GM20000 (cell line): ENCODE results near the gene VAT1.
A peak's percentile ranks its signal among the peaks of the same experiment; 100 is the strongest.
"Not testable (repeated sequence)": the region's sequence is repeated elsewhere in the genome, so short reads cannot be mapped to it uniquely, and the experiment has no call there.

Experiments
- DNase-seq: peaks from one replicate; pipeline ENCODE4 v3.0.0; 2012; ENCODE audit warnings: low spot score
- TF ChIP-seq, protein P1 (sequence below): IDR thresholded peaks from 2 replicates; pipeline ENCODE4 v1.5.1; 2012; ENCODE audit warnings: mild to moderate bottlenecking, control low read depth; ENCODE audit errors: extremely low read depth, missing control alignments

VAT1 gene

DNA sequence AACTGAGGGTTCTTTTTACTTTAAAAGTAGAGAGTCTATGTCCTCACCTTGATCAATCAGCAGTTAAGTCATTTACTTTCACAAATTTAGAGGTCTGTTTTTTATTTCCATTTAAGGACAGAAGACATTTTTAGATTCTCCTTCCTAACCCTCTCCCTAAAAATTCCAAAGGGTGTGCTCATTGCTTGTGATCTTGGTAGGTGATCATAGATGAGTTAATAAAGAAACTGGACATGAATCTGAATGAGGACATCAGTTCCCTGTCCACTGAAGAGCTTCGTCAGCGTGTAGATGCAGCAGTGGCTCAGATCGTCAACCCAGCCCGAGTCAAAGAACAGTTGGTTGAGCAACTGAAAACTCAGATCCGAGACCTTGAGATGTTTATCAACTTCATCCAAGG lies 33.0 kb downstream of the VAT1 start:
- TF ChIP-seq, protein P1, sequence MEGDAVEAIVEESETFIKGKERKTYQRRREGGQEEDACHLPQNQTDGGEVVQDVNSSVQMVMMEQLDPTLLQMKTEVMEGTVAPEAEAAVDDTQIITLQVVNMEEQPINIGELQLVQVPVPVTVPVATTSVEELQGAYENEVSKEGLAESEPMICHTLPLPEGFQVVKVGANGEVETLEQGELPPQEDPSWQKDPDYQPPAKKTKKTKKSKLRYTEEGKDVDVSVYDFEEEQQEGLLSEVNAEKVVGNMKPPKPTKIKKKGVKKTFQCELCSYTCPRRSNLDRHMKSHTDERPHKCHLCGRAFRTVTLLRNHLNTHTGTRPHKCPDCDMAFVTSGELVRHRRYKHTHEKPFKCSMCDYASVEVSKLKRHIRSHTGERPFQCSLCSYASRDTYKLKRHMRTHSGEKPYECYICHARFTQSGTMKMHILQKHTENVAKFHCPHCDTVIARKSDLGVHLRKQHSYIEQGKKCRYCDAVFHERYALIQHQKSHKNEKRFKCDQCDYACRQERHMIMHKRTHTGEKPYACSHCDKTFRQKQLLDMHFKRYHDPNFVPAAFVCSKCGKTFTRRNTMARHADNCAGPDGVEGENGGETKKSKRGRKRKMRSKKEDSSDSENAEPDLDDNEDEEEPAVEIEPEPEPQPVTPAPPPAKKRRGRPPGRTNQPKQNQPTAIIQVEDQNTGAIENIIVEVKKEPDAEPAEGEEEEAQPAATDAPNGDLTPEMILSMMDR: no peak
- DNase-seq: no peak

DNA sequence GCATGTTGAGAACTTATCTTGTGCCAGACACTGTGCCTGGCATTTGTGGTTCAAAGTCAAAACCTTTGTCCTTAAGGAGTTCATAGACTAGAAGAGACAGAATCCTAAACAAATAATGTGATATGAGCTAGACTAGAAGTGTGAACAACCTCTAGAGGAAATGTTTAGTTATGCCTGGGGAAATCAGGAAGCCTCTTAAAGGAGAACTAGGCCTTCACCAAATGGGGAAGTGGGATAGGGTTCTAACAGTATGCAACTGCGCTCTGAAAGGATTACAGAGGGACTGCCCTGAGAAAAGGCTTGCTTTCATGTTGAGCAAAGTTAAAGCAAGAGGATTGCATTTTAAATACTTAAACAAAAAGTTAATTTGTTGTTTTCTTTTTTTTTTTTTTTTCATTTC lies 37.0 kb downstream of the VAT1 start:
- DNase-seq: peak; percentile 72
- TF ChIP-seq, protein P1: no peak

DNA sequence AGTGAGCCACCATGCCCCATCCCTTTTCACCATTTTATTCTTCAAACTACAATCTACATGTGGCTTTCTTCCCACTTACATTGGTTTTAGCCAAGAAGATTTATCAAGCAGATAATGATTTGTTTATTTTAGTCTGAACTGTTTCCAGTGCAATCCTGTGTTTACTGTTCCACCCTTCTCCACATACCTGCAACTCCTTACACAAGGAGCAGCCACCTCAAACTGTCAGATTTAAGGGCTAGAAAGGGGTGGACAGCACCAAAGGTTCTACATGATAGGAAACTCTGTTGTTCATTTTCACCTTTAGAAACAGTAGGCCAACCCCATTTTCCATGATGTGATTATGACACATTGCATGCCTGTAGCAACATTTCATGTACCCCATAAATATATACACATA lies 39.9 kb downstream of the VAT1 start:
- no peak for DNase-seq
- TF ChIP-seq, protein P1: no peak

DNA sequence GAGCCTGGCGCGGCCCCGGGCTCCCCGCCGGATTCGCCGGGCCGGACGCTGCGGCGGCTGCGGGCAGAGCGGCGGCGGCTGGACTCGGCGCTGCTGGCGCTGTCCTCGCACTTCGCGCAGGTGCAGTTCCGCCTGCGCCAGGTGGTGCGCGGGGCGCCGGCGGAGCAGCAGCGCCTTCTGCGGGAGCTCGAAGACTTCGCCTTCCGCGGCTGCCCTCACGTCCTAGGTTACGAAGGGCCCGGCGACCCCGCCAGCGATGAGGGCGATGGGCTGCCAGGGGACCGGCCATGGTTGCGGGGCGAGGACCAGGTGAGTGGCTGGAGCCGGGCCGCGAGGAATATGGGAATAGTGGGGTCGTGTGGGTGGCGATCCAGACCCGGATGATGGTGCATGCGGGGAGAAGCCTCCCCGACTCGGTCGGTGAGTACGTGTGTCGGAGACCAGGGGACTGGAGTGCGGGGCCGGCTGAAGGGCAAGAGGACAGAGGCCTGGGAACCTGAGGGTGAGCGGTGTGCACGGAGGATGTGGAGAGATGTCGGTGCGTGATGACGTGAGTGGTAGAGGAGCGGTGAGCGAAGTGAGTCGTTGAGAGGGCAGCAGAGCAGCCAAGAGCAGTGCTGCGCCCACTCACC lies 41.3 kb downstream of the VAT1 start:
- TF ChIP-seq, protein P1: no peak

DNA sequence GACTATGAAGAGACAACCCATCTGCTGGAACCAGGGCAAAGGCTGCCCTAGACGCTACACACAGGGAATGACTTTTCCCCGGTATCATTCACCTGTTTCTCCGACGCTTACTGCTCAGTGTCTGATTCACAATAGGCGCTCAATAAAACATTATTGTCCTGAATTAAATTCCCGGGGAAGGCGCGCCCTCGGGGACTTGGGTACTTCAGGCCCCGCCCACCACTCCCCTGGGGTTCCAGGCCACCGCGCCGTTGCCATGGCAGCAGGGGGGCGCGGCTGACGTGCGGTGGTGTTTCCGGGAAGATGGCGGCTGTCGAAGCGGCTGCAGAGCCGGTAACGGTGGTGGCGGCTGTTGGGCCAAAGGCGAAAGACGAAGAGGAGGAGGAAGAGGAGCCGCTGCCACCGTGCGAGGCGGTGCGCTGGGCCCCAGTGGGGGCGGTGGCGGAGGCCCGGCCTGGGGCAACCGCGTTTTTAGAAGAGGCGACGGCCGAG lies 41.9 kb downstream of the VAT1 start, which contains the start of gene RUNDC1:
RUNDC1 (plus strand) TSS at position 292 of the 492 bp plus-strand sequence; CDS start at position 304, 12 bp downstream.
- DNase-seq: peak; percentile 97
- TF ChIP-seq, protein P1: no peak

More for the DNA sequence above, 41.3 kb downstream of the VAT1 start:
- DNase-seq: peak; percentile 81

DNA sequence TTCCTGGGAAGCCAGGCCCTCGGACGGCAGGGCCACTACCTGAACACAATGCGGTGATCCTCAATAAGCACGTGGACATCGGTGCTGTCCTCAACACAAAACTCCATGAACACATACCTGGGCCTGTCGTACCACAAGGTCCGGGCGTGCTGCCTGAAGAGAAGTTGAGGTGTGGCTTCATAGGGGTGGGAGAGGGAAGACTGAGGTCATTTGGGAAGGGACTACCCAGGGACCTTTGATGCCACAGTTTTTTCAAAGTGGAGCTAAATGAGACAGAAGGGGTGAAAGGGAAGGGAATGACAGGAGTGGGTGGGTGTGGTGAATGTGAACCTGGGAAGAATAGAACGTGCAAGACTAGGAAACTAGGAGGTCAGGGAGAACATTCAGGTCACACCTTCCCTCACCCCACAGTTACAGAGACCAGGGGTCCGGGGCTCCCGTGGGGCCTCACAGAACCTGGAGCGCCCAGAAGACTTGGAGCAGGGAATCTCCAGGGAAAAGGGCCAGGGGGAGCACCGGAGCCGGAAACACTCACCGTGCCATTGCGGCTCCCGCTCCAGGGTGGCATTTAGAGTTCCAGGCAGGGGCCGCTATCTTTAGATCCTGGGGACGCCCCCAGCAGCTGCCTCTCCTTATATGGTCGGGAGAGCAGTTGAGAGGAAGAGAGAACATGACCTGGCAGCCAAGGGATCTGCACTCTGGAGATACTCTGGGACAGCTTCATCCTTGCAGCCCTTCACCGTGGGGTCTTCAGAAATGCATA lies 42.5 kb downstream of the VAT1 start, which contains the start of gene PTGES3L:
PTGES3L (minus strand) TSS at position 570 of the 763 bp plus-strand sequence; CDS start at position 543, 27 bp downstream.
- DNase-seq: peak; percentile 84
- TF ChIP-seq, protein P1: no peak

DNA sequence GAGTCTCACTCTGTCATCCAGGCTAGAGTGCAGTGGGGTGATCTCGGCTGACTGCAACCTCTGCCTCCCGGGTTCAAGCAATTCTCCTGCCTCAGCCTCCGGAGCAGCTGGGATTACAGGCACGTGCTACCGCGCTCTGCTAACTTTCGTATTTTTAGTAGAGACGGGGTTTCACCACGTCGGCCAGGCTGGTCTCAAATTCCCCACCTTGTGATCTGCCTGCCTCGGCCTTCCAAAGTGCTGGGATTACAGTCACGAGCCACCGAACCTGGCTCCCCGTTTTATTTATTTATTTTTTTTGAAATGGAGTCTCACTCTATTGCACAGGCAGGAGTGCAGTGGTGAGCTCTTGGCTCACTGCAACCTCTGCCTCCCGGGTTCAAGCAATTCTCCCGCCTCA lies 46.5 kb downstream of the VAT1 start:
- DNase-seq: not testable (repeated sequence)

DNA sequence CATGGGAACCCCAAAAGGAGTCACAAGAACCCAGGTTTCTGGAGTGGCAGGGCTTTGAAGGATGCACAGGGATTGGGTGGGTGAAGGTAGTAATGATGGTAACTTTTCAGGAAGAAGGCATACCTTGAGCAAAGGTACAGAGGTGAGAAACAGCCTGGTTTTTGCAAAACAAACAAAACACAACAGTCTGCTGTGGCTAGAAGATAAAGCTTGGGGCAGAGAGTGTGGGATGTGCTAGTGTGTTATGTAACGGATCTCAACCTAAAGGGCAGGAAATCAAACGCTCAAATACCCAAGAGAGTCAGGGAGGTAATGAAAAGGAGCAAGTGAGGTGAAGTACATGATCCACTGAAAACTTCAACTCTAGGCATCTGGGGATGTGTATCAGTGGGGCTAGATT lies 46.9 kb downstream of the VAT1 start:
- DNase-seq: no peak
- TF ChIP-seq, protein P1: no peak

DNA sequence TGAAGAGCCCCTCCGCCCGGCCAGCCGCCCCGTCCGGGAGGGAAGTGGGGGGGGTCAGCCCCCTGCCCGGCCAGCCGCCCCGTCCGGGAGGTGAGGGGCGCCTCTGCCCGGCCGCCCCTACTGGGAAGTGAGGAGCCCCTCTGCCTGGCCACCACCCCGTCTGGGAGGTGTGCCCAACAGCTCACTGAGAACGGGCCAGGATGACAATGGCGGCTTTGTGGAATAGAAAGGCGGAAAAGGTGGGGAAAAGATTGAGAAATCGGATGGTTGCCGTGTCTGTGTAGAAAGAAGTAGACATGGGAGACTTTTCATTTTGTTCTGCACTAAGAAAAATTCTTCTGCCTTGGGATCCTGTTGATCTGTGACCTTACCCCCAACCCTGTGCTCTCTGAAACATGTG lies 48.9 kb downstream of the VAT1 start:
- not testable (repeated sequence) for DNase-seq
